Measurements from ENCODE around the gene NQO2. TPM values are rescaled to one million over a fixed set of nuclear protein-coding genes. Genes with fewer than 3 reads are reported as not detected.
"Not testable (repeated sequence)": the region's sequence is repeated elsewhere in the genome, so short reads cannot be mapped to it uniquely, and the experiment has no call there.

Gene NQO2
- total RNA-seq, 2 donors from 2014 or later, result 50.8 to 199 TPM

DNA sequence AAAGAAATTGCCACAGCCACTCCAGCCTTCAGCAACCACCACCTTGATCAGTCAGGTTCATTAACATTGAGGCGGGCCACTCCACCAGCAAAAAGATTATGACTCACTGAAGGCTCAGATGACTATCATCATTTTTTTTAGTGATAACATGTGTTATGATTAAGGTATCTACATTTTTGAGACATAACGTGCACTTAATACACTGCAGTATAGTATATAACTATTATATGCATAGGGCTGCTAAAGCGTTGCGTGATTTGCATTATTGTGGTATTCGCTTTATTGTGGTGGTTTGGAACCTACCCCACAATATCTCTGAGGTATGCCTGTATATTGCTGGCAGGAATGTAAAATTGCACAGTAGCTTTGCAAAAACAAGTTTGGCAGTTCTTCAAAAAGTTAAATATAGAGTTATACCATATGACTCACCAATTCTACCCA, 61.8 kb downstream of the NQO2 start:
- Histone ChIP-seq H3K4me1 (ENCODE audit: control insufficient read depth, insufficient read depth, low read length) (no peaks in the 10 kb centered on the region), H3K9me3 (ENCODE audit: control insufficient read depth, low read length) (no peaks in the 10 kb centered on the region), H3K4me3 (ENCODE audit: low read length) (no peak overlapping the region), H3K36me3 (ENCODE audit: control insufficient read depth, insufficient read depth, low read length) (no peaks in the 10 kb centered on the region), H3K27ac (ENCODE audit: low read depth, low read length) (no peak overlapping the region), H3K27me3 (ENCODE audit: control insufficient read depth, insufficient read depth, low read length, poor library complexity, severe bottlenecking) (no peaks in the 10 kb centered on the region), H3K9ac (ENCODE audit: extremely low read depth, low read length, poor library complexity, severe bottlenecking) (no peak overlapping the region)
- no peak for DNase-seq
- Mint-ChIP-seq H3K27me3 (ENCODE audit: insufficient read depth) (peaks cover 30% of the 10 kb centered on the region), H3K9me3 (peaks cover 22% of the 10 kb centered on the region), H3K4me3 (no peak overlapping the region), H3K36me3 (ENCODE audit: low read depth) (peaks cover 6% of the 10 kb centered on the region), H3K4me1 (no peaks in the 10 kb centered on the region), H3K27ac (no peak overlapping the region)
- 98% methylated on average over 4 of the region's 5 CpGs; no CpG with 5 or more reads in 1 of the 2 experiments for WGBS, 2 experiments (ENCODE audit: insufficient coverage in 1 of 2, insufficient read length in 1 of 2)
- TF ChIP-seq, protein P1, sequence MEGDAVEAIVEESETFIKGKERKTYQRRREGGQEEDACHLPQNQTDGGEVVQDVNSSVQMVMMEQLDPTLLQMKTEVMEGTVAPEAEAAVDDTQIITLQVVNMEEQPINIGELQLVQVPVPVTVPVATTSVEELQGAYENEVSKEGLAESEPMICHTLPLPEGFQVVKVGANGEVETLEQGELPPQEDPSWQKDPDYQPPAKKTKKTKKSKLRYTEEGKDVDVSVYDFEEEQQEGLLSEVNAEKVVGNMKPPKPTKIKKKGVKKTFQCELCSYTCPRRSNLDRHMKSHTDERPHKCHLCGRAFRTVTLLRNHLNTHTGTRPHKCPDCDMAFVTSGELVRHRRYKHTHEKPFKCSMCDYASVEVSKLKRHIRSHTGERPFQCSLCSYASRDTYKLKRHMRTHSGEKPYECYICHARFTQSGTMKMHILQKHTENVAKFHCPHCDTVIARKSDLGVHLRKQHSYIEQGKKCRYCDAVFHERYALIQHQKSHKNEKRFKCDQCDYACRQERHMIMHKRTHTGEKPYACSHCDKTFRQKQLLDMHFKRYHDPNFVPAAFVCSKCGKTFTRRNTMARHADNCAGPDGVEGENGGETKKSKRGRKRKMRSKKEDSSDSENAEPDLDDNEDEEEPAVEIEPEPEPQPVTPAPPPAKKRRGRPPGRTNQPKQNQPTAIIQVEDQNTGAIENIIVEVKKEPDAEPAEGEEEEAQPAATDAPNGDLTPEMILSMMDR (conservative IDR thresholded peaks at IDR 0.05), result no peak

DNA sequence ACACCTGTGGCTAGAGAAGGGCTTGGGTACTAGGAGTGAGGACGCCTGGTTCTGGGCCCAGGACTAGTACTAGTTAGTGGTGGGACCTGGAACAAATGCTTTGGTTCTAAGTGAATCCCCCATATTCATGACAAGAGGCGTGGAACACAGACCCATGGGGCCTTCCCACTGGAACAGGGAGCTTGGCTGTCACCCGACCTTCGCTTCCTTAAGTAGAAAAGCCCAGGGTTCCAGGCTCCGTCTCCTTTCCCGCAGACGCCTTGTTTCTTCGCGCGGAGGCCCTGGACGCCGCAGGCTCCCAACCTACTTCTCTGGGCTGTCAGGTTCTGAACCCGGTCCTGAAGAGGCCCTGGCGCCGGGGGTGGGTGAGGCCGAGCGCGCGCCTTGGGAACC, 63.6 kb downstream of the NQO2 start:
- not testable (repeated sequence) for H3K27ac ChIP-seq (ENCODE audit: low read depth, low read length); H3K36me3 ChIP-seq (ENCODE audit: control insufficient read depth, insufficient read depth, low read length); H3K9ac ChIP-seq (ENCODE audit: extremely low read depth, low read length, poor library complexity, severe bottlenecking); H3K4me1 Mint-ChIP-seq; H3K27ac Mint-ChIP-seq; H3K27me3 ChIP-seq (ENCODE audit: control insufficient read depth, insufficient read depth, low read length, poor library complexity, severe bottlenecking); H3K9me3 ChIP-seq (ENCODE audit: control insufficient read depth, low read length); H3K4me1 ChIP-seq (ENCODE audit: control insufficient read depth, insufficient read depth, low read length)
- H3K9me3 Mint-ChIP-seq, result peaks cover 34% of the 10 kb centered on the region
- H3K4me3 Mint-ChIP-seq, result peak overlapping the region; percentile 66
- H3K27me3 Mint-ChIP-seq (ENCODE audit: insufficient read depth), result peaks cover 32% of the 10 kb centered on the region
- 23% methylated on average over 11 of the region's 19 CpGs; no CpG with 5 or more reads in 1 of the 2 experiments for WGBS, 2 experiments (ENCODE audit: insufficient coverage in 1 of 2, insufficient read length in 1 of 2)
- peak overlapping the region; percentile 92 for H3K4me3 ChIP-seq (ENCODE audit: low read length)
- peaks cover 16% of the 10 kb centered on the region for H3K36me3 Mint-ChIP-seq (ENCODE audit: low read depth)
- peak; percentile 60 for DNase-seq

DNA sequence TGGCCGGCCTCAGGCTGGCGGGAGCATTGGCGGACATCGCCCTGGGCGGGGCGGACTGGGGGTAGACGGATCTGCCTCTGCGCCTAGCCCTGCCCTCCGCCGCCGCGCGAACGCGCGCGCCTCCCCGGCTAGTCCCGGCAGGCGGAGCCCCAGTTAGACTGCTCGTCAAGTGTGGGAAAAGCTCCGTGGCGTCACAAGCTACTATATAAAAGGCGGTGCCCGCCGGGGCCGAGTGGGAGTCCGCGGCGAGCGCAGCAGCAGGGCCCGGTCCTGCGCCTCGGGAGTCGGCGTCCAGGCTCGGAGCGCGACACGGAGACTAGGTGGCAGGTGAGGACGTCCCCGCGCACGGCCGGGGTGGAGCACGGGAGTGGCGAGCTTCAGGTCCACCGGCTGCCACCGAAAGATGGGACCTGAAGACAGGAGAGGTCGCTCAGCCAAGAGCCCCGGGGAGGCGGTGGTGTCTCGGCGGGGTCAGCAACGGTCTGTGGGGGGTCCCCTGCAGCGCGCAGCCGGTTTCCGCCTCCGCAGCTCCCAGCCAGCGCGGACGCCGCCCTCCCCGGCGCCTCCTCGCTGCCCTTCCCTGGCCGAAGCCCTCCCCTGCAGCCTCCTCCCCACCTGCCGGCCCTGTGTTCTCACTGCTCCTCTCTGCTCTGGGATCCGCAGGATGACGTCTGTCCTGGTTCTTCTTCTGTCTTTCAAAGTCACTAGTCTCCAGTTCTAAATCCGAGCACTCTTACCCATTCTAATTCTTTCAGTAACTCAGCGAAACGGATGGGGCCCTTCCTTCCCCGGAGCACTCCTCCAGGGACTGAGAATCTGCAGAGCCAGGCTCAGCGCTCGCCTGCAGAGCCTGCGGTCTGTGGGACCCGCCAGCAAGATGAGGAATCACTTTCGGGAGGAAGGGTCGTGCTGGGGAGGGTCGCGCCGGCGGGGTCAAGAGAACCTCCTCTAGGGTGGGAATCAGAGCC, 64.3 kb downstream of the NQO2 start:
- Histone ChIP-seq H3K4me1 (ENCODE audit: control insufficient read depth, insufficient read depth, low read length) (no peaks in the 10 kb centered on the region), H3K27me3 (ENCODE audit: control insufficient read depth, insufficient read depth, low read length, poor library complexity, severe bottlenecking) (no peaks in the 10 kb centered on the region), H3K9me3 (ENCODE audit: control insufficient read depth, low read length) (peaks cover 9% of the 10 kb centered on the region), H3K27ac (ENCODE audit: low read depth, low read length) (no peak overlapping the region), H3K36me3 (ENCODE audit: control insufficient read depth, insufficient read depth, low read length) (no peaks in the 10 kb centered on the region), H3K4me3 (ENCODE audit: low read length) (peak overlapping the region; percentile 92), H3K9ac (ENCODE audit: extremely low read depth, low read length, poor library complexity, severe bottlenecking) (peak overlapping the region; percentile 63)
- Mint-ChIP-seq H3K4me1 (no peaks in the 10 kb centered on the region), H3K27me3 (ENCODE audit: insufficient read depth) (peaks cover 32% of the 10 kb centered on the region), H3K9me3 (peaks cover 34% of the 10 kb centered on the region), H3K27ac (peak overlapping the region; percentile 33), H3K4me3 (peak overlapping the region; percentile 66), H3K36me3 (ENCODE audit: low read depth) (peaks cover 16% of the 10 kb centered on the region)
- peak; percentile 92 for DNase-seq
- whole genome bisulfite sequencing, 2 experiments (ENCODE audit: insufficient coverage in 1 of 2, insufficient read length in 1 of 2), result 1% methylated on average over 47 to 85 of the region's 85 CpGs
- TF ChIP-seq, protein P1 (conservative IDR thresholded peaks at IDR 0.05), result no peak

All from endodermal cell (in vitro differentiated cells).